Retinal pigment epithelial cell (primary cell): ENCODE results near the gene AP1S2.

Experiments used
- DNase-seq: peaks from one replicate; pipeline ENCODE4 v3.0.0-alpha.2; 2010; ENCODE audit warnings: low read depth
- H3K4me3 ChIP-seq: 2 replicates; pipeline ENCODE4 v1.5.1; 2011; ENCODE audit warnings: mild to moderate bottlenecking, low read length, control low read depth, moderate library complexity
- TF ChIP-seq, protein P1 (sequence below): conservative IDR thresholded peaks from 2 replicates; pipeline ENCODE4 v1.5.1; 2011; ENCODE audit warnings: low read depth, low read length, control low read depth, inconsistent platforms

AP1S2 gene

DNA sequence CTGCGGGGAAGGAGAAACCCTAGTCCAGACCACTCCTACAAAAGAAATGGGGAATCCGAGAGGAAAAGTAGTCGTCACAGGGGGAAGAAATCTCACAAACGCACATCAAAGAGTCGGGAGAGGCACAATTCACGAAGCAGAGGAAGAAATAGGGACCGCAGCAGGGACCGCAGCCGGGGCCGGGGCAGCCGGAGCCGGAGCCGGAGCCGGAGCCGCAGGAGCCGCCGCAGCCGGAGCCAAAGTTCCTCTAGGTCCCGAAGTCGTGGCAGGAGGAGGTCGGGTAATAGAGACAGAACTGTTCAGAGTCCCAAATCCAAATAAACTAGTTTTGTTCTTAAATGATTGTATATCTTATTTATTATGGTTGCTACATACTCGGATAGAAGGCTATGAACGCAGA is 31.7 kb downstream of the AP1S2 start:
- H3K4me3 ChIP-seq, result no peak overlapping the region
- no peak for DNase-seq
- TF ChIP-seq, protein P1, sequence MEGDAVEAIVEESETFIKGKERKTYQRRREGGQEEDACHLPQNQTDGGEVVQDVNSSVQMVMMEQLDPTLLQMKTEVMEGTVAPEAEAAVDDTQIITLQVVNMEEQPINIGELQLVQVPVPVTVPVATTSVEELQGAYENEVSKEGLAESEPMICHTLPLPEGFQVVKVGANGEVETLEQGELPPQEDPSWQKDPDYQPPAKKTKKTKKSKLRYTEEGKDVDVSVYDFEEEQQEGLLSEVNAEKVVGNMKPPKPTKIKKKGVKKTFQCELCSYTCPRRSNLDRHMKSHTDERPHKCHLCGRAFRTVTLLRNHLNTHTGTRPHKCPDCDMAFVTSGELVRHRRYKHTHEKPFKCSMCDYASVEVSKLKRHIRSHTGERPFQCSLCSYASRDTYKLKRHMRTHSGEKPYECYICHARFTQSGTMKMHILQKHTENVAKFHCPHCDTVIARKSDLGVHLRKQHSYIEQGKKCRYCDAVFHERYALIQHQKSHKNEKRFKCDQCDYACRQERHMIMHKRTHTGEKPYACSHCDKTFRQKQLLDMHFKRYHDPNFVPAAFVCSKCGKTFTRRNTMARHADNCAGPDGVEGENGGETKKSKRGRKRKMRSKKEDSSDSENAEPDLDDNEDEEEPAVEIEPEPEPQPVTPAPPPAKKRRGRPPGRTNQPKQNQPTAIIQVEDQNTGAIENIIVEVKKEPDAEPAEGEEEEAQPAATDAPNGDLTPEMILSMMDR, result no peak

DNA sequence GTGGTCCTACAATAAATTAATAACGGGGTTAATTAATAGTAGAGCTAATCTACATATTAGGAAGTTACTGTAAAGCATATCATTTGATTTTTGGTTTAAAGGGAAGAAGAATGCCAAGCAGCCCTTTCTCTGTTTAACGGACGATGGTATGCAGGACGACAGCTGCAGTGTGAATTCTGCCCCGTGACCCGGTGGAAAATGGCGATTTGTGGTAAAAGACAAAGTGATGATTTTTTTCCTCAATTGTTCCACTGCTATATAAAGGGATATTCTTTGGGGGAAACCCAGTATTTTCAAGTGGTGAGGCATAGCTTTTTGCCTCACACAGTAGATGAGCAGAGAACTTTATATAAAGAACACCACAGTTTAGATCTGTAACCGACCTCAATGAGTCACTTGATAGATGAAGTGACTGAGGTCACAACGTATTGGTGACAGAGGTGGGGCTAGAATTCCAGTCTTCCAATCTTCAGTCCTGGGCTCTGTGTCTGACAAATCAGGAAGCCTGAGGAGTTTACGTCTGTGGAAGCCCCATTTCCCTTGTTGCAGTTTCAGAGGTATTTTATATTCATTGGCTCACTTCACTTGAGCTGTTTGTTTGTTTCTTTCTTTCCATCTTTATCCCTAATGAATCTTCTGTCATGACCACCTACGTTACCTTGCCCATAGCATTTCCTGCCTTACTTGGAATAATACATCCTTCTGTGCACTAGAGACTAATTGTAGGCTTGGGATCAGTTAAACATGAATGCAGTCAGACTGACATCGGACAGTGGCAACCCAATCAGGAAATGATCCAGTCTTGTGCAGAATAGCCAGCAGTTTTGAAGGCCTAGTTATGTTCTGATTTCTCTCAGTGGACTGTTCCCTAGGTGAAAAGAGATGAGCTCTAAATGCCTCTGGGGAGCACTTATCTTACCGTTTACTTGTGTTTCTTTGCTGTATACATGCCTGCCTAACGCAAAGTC is 34.2 kb downstream of the AP1S2 start:
- no peak for DNase-seq
- H3K4me3 ChIP-seq, result no peak overlapping the region
- TF ChIP-seq, protein P1, result no peak

DNA sequence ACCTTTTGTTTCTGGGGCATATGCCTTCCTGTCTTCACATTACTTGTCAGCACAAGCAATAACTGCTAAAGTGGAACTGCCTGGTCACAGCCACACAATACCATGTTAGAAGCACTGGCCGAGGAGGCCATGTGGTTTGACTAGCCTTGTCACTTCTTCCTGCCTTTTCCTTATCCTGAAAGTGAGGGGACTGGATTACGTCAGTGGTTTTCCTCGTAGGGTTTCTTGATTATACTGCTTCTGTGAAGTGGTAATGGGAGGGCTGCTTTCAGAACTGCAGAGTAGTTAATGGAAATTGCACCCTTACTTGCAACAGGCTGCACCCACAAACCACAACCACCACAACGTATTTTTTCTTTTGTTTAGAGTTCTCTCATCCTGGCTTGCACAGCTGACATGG is 37.7 kb downstream of the AP1S2 start:
- H3K4me3 ChIP-seq, result no peak overlapping the region
- no peak for DNase-seq
- TF ChIP-seq, protein P1, result no peak

DNA sequence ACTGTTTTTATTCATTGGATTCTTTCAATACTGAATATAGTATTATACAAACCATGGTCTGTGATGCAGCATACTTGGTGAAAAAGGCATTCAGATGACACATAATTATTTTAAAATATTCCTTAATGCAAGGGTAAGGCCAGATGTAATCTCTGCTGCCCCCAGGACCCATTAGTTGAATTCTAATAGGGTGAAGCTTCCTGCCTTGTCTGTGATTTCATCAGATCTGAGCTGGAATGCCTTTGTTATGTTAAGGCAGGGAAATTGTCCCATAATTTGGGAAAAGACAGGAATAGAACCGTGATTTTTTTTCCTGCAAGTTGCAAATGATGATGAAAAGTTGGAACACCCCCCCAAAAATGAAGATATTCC is 38.2 kb downstream of the AP1S2 start:
- no peak overlapping the region for H3K4me3 ChIP-seq
- TF ChIP-seq, protein P1, result no peak
- no peak for DNase-seq

DNA sequence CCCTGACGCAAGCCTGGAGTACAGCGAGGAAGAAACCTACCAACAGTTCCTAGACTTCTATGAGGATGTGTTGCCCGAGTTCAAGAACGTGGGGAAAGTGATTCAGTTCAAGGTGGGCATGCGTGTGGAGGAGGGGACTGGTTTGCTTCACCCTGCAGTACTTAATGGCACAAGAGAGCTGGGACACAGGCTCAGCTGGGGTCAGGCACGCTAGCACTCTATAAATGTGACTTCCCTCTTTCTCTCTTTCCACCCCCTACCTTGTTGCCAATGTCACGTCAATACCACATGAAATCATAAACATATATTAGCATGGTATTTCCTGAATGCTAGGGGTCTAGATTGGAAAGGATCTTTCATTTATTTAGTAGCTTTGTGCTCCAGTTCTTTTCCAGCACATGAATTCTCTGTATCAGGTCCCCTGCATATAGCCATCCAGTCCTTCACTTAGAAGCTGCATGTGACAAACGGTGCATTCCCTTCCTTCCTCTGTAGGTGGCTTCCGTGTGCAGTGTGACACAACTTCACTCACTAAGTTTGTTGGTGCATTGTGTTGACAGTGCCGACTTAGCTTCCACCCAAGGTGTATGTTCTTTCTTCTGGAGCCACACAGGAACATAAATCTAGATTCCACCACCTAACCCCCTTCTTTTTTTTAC is 38.7 kb downstream of the AP1S2 start:
- no peak overlapping the region for H3K4me3 ChIP-seq
- no peak for DNase-seq
- TF ChIP-seq, protein P1, result peak; percentile 64

DNA sequence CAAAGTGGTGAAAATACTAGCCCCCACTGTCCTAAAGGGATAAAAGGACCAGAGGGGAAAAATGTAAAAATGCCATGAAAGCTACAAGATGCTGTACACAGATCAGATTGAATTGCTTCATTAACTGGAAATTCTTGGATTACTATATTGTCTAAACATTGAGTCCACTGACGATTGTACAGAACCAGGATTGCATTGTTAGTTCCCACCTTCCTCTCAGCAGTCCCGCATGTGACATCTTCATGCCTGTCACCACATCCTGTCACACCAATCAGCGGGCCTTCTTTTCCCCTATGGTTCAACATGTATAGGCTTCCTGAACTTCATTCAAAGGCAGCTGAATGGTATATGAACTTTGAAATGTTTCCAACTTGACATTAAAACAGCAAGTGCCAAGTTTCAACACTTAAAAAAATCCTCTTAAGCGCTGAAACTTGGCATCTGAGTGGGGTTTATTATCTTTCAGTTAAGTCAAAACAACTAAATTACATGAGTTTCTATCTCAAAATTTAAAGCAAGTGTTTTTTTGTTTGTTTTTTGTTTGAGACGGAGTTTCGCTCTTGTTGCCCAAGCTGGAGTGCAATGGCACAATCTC is 39.7 kb downstream of the AP1S2 start:
- TF ChIP-seq, protein P1, result no peak
- H3K4me3 ChIP-seq, result no peak overlapping the region

More for the DNA sequence above, 39.7 kb downstream of the AP1S2 start:
- DNase-seq, result no peak
